Heart left ventricle (tissue), 13 donors: Measurements from ENCODE around the gene KCNMA1.

ENCODE experiments used
- POLR2A ChIP-seq, 2 donors: fragments of 450-650 bp; IDR thresholded peaks; one replicate each; pipeline ENCODE4 v1.6.1; 2017; ENCODE audit warnings: antibody characterized with exemption in 2 of 2, mild to moderate bottlenecking in 2 of 2, moderate library complexity in 2 of 2
- TF ChIP-seq, protein P1 (sequence below), 12 donors: fragments of 200-600 bp; sonication (generic) in 4 of 12; IDR thresholded peaks; one replicate each; pipeline versions ENCODE4 v1.5.0 to v1.8.0; 2018 to 2022; ENCODE audit warnings: antibody characterized with exemption in 12 of 12, mild to moderate bottlenecking in 5 of 12
- donor health status: ischemic (EF 13 %, LVEDD 7.1; RV severe dilation, severe dysfunction).
- donor health status: DM: no; HTN: yes; CAD: no.
- donor health status: DM: no; HTN: no; CAD: no.
- donor health status: ischemic (EF 25% LVEDD 6.9; RV normal size, moderate dysfunction).
- donor health status: ischemic (EF 25% LVEDD 5.7; RV mildly dilated, moderate dysfunction).
- donor health status: ischemic (EF 35%, LVEDD 5.7; RV mildly dilated, moderate dysfunction).
- donor health status: nonischemic (EF 11% LVEDD 7.7; RV severe dilation, severe dysfunction).
- donor health status: DM: yes; HTN: yes; CAD: no.
- donor health status: PGD.
- donor health status: ischemic (EF 29% LVEDD 5.4; RV normal size, mild dysfunction).
- donor health status: nonischemic (EF 23%, LVEDD 6.1; RV moderate dilation, normal function).

GRCh38 chr10:77409697-77410471 lies 227.7 kb downstream of the KCNMA1 start:
- TF ChIP-seq, protein P1, sequence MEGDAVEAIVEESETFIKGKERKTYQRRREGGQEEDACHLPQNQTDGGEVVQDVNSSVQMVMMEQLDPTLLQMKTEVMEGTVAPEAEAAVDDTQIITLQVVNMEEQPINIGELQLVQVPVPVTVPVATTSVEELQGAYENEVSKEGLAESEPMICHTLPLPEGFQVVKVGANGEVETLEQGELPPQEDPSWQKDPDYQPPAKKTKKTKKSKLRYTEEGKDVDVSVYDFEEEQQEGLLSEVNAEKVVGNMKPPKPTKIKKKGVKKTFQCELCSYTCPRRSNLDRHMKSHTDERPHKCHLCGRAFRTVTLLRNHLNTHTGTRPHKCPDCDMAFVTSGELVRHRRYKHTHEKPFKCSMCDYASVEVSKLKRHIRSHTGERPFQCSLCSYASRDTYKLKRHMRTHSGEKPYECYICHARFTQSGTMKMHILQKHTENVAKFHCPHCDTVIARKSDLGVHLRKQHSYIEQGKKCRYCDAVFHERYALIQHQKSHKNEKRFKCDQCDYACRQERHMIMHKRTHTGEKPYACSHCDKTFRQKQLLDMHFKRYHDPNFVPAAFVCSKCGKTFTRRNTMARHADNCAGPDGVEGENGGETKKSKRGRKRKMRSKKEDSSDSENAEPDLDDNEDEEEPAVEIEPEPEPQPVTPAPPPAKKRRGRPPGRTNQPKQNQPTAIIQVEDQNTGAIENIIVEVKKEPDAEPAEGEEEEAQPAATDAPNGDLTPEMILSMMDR (IDR thresholded peaks at IDR 0.05) = no peak
- TF ChIP-seq POLR2A (IDR thresholded peaks at IDR 0.05) = no peak
